Pancreas (tissue), 10 donors: Measurements from ENCODE around the gene ATXN10. TPM values are rescaled to one million over a fixed set of nuclear protein-coding genes. Genes with fewer than 3 reads are reported as not detected.

Experiments
- ATAC-seq, 4 donors: fragments of 200-7000 bp; cut with Tn5 transposase; one replicate each; pipeline versions ENCODE4 v1.8.0 to v1.9.1; 2020; ENCODE audit warnings: mild to moderate bottlenecking in 4 of 4, moderate library complexity in 4 of 4
- DNase-seq, 6 donors: peaks; one replicate each; pipeline ENCODE4 v3.0.0-alpha.2; 2020
- FAIRE-seq: peaks from 2 replicates; lab custom pipeline; 2012; peaks lifted over from hg19 to GRCh38; lab: Jason Lieb, UNC
- H3K27ac ChIP-seq, 4 donors: fragments of 200-600 bp; sonication (generic); 1 replicate in 3 of 4; 2 replicates in 1 of 4; pipeline versions ENCODE4 v1.5.0 to v1.8.0; 2020
- H3K27me3 ChIP-seq, 4 donors: fragments of 200-600 bp; one replicate each; pipeline ENCODE4 v1.8.0; 2021
- H3K36me3 ChIP-seq, 3 donors: fragments of 200-600 bp; sonication (generic) in 1 of 3; one replicate each; pipeline versions ENCODE4 v1.5.0 to v1.8.0; 2020 to 2021
- H3K4me1 ChIP-seq, 3 donors: fragments of 200-600 bp; one replicate each; pipeline ENCODE4 v1.8.0; 2021
- H3K4me3 ChIP-seq, 4 donors: fragments of 200-600 bp; sonication (generic) in 2 of 4; one replicate each; pipeline versions ENCODE4 v1.5.0 to v1.8.0; 2020 to 2021
- H3K9me3 ChIP-seq, 4 donors: fragments of 200-600 bp; one replicate each; pipeline ENCODE4 v1.8.0; 2021
- WGBS, 2 donors: extraction: QIAGEN DNeasy Blood & Tissue Kit; methylation state at CpG; one replicate each; pipeline ENCODE4 v1.1.7; 2013; 5-methylcytosine and 5-hydroxymethylcytosine counted together
- intact Hi-C, 3 donors: fragments of 100-400 bp; cut with DNase I; formaldehyde crosslinking; loops; one replicate each; pipeline versions ENCODE4 v1.11.1 to v1.14.2; 2022
- polyA plus RNA-seq, 2 donors: library from polyadenylated mRNA; stranded (reverse); fragments of 200-250 nt; gene quantifications; one replicate each; pipeline ENCODE4 v1.2.3, GENCODE V29; 2013
- total RNA-seq, 6 donors: library from RNA; stranded (reverse); fragmentation: NEBNext Ultra II Directional in 4 of 6; extraction: Animal tissue kit (Norgen Biotek cat#: 25700) in 4 of 6; gene quantifications; one replicate each; pipeline versions ENCODE4 v1.2.1 to v1.2.4, GENCODE V29; 2021 to 2023
- TF ChIP-seq, protein P1 (sequence below), 4 donors: fragments of 200-600 bp; sonication (generic) in 3 of 4; IDR thresholded peaks; one replicate each; pipeline versions ENCODE4 v1.5.0 to v1.8.0; 2021; ENCODE audit warnings: antibody characterized with exemption in 4 of 4
- donor health status: healthy with polysubstance abuse.
- donor health status: DM: no; HTN: no; CAD: no; lungs with moderate emphysema.
- donor health status: DM: no; HTN: no; CAD: no.
- donor health status: control.
- donor health status: control.
- donor health status: Bipolar disorder and iron deficiency.
- donor health status: DM: yes; HTN: yes; CAD: no.
- donor health status: DM: no; HTN: no; CAD: no.
- donor health status: DM: no; HTN: no; CAD: no.
- donor health status: DM: yes; HTN: yes; CAD: no.

Gene ATXN10
- total and polyA plus RNA-seq, 8 donors, result 19.1 to 75.1 (median 62.4) TPM

- FAIRE-seq (no peak), ATAC-seq (peak in 1 of 4 donors; percentile 23), DNase-seq (no peak)
- TF ChIP-seq, protein P1, sequence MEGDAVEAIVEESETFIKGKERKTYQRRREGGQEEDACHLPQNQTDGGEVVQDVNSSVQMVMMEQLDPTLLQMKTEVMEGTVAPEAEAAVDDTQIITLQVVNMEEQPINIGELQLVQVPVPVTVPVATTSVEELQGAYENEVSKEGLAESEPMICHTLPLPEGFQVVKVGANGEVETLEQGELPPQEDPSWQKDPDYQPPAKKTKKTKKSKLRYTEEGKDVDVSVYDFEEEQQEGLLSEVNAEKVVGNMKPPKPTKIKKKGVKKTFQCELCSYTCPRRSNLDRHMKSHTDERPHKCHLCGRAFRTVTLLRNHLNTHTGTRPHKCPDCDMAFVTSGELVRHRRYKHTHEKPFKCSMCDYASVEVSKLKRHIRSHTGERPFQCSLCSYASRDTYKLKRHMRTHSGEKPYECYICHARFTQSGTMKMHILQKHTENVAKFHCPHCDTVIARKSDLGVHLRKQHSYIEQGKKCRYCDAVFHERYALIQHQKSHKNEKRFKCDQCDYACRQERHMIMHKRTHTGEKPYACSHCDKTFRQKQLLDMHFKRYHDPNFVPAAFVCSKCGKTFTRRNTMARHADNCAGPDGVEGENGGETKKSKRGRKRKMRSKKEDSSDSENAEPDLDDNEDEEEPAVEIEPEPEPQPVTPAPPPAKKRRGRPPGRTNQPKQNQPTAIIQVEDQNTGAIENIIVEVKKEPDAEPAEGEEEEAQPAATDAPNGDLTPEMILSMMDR (IDR thresholded peaks at IDR 0.05), result no peak
- 89 to 94% methylated on average over 10 of the region's 10 CpGs for WGBS, 2 donors
- H3K27ac ChIP-seq, result no peak overlapping the region
- intact Hi-C loops, result no loop called here
- H3K27me3 ChIP-seq, result no peaks in the 10 kb centered on the region
- H3K4me3 ChIP-seq, result no peak overlapping the region
- no peaks in the 10 kb centered on the region for H3K9me3 ChIP-seq
- H3K4me1 ChIP-seq, result no peaks in the 10 kb centered on the region
- H3K36me3 ChIP-seq, result no peaks in the 10 kb centered on the region
Observed at GRCh38 chr22:45763236-45763624, 91.6 kb downstream of the ATXN10 start.

DNA sequence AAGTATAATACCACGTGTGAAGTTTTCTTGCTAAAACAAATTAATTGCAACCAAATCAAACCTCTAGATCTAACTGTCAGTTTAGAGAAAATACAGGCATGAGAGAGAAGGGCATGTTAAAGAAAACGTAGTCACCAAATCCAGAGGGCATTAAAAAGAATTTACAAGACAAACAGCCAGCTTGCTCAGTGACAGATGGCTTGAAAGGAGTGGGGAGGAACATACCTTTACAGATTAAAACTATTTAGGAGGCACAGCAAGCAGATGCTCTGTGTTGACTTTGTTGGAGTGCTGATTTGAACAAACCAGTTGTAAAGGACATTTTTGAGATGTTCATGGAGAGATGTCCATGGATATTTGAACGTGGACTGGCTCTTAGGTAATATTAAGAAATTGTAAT lies 96.9 kb downstream of the ATXN10 start:
- H3K27ac ChIP-seq, result no peak overlapping the region
- no peak for DNase-seq
- no peak overlapping the region for H3K4me3 ChIP-seq
- TF ChIP-seq, protein P1 (IDR thresholded peaks at IDR 0.05), result no peak
- ATAC-seq, result no peak
- H3K4me1 ChIP-seq, result no peaks in the 10 kb centered on the region
- intact Hi-C loops, result no loop called here
- no peaks in the 10 kb centered on the region for H3K27me3 ChIP-seq
- no peaks in the 10 kb centered on the region for H3K36me3 ChIP-seq
- 89 to 90% methylated on average over 3 of the region's 3 CpGs for WGBS, 2 donors
- no peaks in the 10 kb centered on the region for H3K9me3 ChIP-seq
- no peak for FAIRE-seq

DNA sequence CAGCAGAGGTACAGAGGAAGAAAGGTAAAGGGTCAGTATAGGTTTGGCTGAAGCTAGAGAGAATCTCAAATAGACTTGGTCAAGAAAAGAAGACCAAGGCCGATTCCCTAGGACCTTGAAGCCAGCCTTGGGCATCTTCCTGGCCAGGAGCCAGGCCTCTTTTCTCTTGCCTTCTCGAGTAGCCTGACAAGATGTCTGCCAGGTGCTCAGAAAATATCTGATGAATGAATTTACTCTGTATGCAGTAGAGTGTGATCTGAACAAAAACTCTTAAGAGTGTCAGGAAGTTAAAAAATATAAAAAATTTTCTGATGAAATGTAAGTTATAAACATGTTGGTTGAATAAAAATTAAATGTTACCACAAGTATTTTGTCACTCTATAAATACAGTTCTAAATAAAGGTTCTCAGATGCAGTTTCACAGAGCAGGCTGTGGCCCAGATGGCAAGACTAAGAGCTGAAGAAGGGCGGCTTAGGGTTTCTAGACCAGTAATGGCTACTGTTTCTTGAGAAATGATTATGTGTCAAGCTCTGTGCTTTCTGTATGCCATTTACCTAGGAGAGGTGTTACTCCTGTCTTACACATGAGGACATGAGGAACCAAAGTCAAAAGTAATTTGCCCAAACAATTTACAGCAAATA lies 98.1 kb downstream of the ATXN10 start:
- 75 to 83% methylated on average over 3 of the region's 3 CpGs for WGBS, 2 donors
- no peaks in the 10 kb centered on the region for H3K9me3 ChIP-seq
- no peak for DNase-seq
- H3K27me3 ChIP-seq, result no peaks in the 10 kb centered on the region
- H3K4me3 ChIP-seq, result no peak overlapping the region
- no peaks in the 10 kb centered on the region for H3K36me3 ChIP-seq
- FAIRE-seq, result no peak
- TF ChIP-seq, protein P1 (IDR thresholded peaks at IDR 0.05), result no peak
- H3K27ac ChIP-seq, result no peak overlapping the region
- ATAC-seq, result no peak
- no peaks in the 10 kb centered on the region for H3K4me1 ChIP-seq
- intact Hi-C loops, result no loop called here

GRCh38 chr22:45770506-45770905 lies 98.9 kb downstream of the ATXN10 start:
- WGBS, 2 donors, result 74 to 75% methylated on average over 4 of the region's 4 CpGs
- H3K4me3 ChIP-seq, result no peak overlapping the region
- intact Hi-C loops, result no loop called here
- TF ChIP-seq, protein P1 (IDR thresholded peaks at IDR 0.05), result no peak
- no peaks in the 10 kb centered on the region for H3K27me3 ChIP-seq
- H3K36me3 ChIP-seq, result no peaks in the 10 kb centered on the region
- FAIRE-seq (no peak), DNase-seq (no peak), ATAC-seq (no peak)
- H3K27ac ChIP-seq, result no peak overlapping the region
- H3K9me3 ChIP-seq, result no peaks in the 10 kb centered on the region
- no peaks in the 10 kb centered on the region for H3K4me1 ChIP-seq

DNA sequence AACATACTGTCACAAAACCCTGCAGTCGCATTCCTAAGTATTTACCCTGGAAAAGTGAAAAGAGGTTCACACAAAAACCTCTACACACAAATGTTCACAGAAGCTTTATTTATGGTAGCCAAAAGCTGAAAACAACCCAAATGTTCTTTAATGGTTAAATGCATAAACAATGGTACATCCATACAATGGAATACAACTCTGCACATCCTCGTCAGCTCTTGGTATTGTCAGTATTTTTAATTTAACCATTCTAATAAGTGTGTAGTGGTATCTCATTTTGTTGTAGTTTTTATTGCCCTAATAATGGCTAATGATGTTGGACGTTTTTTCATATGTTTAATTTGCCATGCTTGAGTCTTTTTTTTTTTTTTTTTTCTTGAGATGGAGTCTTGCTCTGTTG lies 99.4 kb downstream of the ATXN10 start:
- Histone ChIP-seq H3K4me1 (no peaks in the 10 kb centered on the region), H3K27ac (no peak overlapping the region), H3K9me3 (no peaks in the 10 kb centered on the region), H3K4me3 (no peak overlapping the region), H3K27me3 (no peaks in the 10 kb centered on the region), H3K36me3 (no peaks in the 10 kb centered on the region)
- FAIRE-seq (no peak), ATAC-seq (no peak), DNase-seq (no peak)
- WGBS, 2 donors, result 97 to 98% methylated on average over 3 of the region's 3 CpGs
- intact Hi-C loops, result no loop called here
- TF ChIP-seq, protein P1 (IDR thresholded peaks at IDR 0.05), result no peak
